Astrocyte of the cerebellum (primary cell): ENCODE measurements around the gene CPNE8.

Experiments
- DNase-seq: peaks from one replicate; pipeline ENCODE4 v3.0.0-alpha.2; 2011; ENCODE audit warnings: low read depth
- H3K4me3 ChIP-seq: 2 replicates; pipeline ENCODE4 v1.5.1; 2011; ENCODE audit warnings: mild to moderate bottlenecking, low read depth, low read length, moderate library complexity
- CTCF ChIP-seq: IDR thresholded peaks from 2 replicates; pipeline ENCODE4 v1.5.1; 2012; ENCODE audit warnings: low read length, low read depth, moderate library complexity, mild to moderate bottlenecking; ENCODE audit errors: missing control alignments
- in situ Hi-C: cut with HindIII; loops from 2 replicates; pipeline ENCODE4 v1.10.0; 2017; ENCODE audit warnings: low sequenced_read_pairs

Gene CPNE8

GRCh38 chr12:38887770-38888169, 17.6 kb downstream of the CPNE8 start:
- DNase-seq: no peak
- no peak for TF ChIP-seq CTCF
- no peak overlapping the region for H3K4me3 ChIP-seq
- in situ Hi-C loops: no loop called here

- in situ Hi-C loops: no loop called here
Observed at GRCh38 chr12:38886931-38887330, 18.5 kb downstream of the CPNE8 start.

GRCh38 chr12:38886064-38886463, 19.3 kb downstream of the CPNE8 start:
- TF ChIP-seq CTCF: no peak
- no peak overlapping the region for H3K4me3 ChIP-seq
- no peak for DNase-seq
- in situ Hi-C loops: no loop called here

More at GRCh38 chr12:38886931-38887330, 18.5 kb downstream of the CPNE8 start:
- no peak for DNase-seq
- TF ChIP-seq CTCF: no peak
- no peak overlapping the region for H3K4me3 ChIP-seq

- no peak for DNase-seq
- H3K4me3 ChIP-seq: no peak overlapping the region
- TF ChIP-seq CTCF: no peak
- in situ Hi-C loops: no loop called here
Observed at GRCh38 chr12:38884666-38885065, 20.7 kb downstream of the CPNE8 start.

DNA sequence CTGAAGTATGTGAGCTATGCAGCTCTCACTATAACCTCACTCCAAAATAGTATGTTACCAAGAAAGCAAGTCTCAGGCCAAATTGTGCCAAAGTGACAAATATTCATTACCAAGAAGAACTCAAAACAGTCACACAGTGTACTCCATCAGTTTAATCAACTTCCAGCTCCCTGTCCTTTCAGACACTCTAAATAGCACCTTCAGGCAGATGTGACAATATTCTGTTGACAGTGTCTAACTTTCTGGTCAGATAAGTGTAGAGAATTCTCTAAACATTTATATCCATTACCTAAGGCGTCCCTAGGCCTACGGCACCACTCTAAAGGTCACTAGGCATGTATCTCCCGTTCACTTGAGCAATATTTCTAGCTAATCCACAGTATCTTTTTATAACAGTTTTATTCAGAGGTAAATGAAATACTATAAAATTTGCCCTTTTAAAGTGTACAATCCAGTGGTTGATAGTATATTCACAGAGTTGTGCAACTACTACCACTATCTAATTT, 21.7 kb downstream of the CPNE8 start:
- H3K4me3 ChIP-seq: no peak overlapping the region
- no peak for TF ChIP-seq CTCF
- in situ Hi-C loops: no loop called here
- DNase-seq: no peak

GRCh38 chr12:38880288-38880687, 25.1 kb downstream of the CPNE8 start:
- H3K4me3 ChIP-seq: no peak overlapping the region
- in situ Hi-C loops: no loop called here
- no peak for DNase-seq
- TF ChIP-seq CTCF: no peak

GRCh38 chr12:38878986-38879385, 26.4 kb downstream of the CPNE8 start:
- in situ Hi-C loops: no loop called here
- DNase-seq: no peak
- H3K4me3 ChIP-seq: no peak overlapping the region
- TF ChIP-seq CTCF: no peak
